Naive thymus-derived CD8-positive, alpha-beta T cell (primary cell): Measurements from ENCODE around the gene BRSK2. TPM values are rescaled to one million over a fixed set of nuclear protein-coding genes. Genes with fewer than 3 reads are reported as not detected.
"Not testable (repeated sequence)": the region's sequence is repeated elsewhere in the genome, so short reads cannot be mapped to it uniquely, and the experiment has no call there.

ENCODE experiments used
- ATAC-seq, 2 donors: fragments of 150-1000 bp; cut with Tn5 transposase in 1 of 2; sonication (Bioruptor Pico), chemical (Tn5 transposase) in 1 of 2; 1 replicate in 1 of 2; 2 replicates in 1 of 2; pipeline ENCODE4 v1.10.0; 2021; ENCODE audit warnings: mild to moderate bottlenecking in 2 of 2, moderate library complexity in 2 of 2
- POLR2A ChIA-PET: fragments of 350-600 bp; sonication (Branson Sonifier 250); formaldehyde crosslinking; loops from one replicate; lab custom pipeline; 2021; ENCODE audit warnings: antibody characterized with exemption; lab: Charles Lee
- DNase-seq, 10 donors: peaks; one replicate each; pipeline versions ENCODE4 v3.0.0 to v3.0.0-alpha.2; 2020 to 2022
- H3K27ac Mint-ChIP-seq, 10 donors: one replicate each; pipeline ENCODE4 v1.8.0; 2020 to 2022; ENCODE audit warnings: mild to moderate bottlenecking in 10 of 10, mixed read lengths in 10 of 10, moderate library complexity in 4 of 10, inconsistent platforms in 1 of 10
- H3K27me3 Mint-ChIP-seq, 5 donors: one replicate each; pipeline ENCODE4 v1.8.0; 2021 to 2022; ENCODE audit warnings: mixed read lengths in 5 of 5
- H3K36me3 Mint-ChIP-seq, 3 donors: one replicate each; pipeline ENCODE4 v1.8.0; 2020 to 2022; ENCODE audit warnings: mixed read lengths in 3 of 3, mild to moderate bottlenecking in 2 of 3, inconsistent platforms in 1 of 3
- H3K4me1 Mint-ChIP-seq, 4 donors: one replicate each; pipeline ENCODE4 v1.8.0; 2021 to 2022; ENCODE audit warnings: mixed read lengths in 4 of 4
- H3K4me3 Mint-ChIP-seq, 10 donors: one replicate each; pipeline ENCODE4 v1.8.0; 2020 to 2022; ENCODE audit warnings: mild to moderate bottlenecking in 10 of 10, mixed read lengths in 10 of 10, moderate library complexity in 6 of 10, inconsistent platforms in 1 of 10
- H3K9me3 Mint-ChIP-seq, 9 donors: one replicate each; pipeline ENCODE4 v1.8.0; 2020 to 2022; ENCODE audit warnings: mixed read lengths in 9 of 9, mild to moderate bottlenecking in 3 of 9, inconsistent platforms in 1 of 9, moderate library complexity in 1 of 9
- polyA plus RNA-seq, 3 donors: library from polyadenylated mRNA; unstranded; fragments of 300-500 nt; fragmentation: Illumina TruSeq; gene quantifications; one replicate each; pipeline ENCODE4 v1.2.3, GENCODE V29; 2021
- total RNA-seq, 8 experiments: library from RNA in 2 of 8; stranded (reverse) in 2 of 8; gene quantifications; one replicate each; pipeline ENCODE4 v1.2.3 and lab custom pipeline; 2021 to 2026

Gene BRSK2
- total and polyA plus RNA-seq, 5 experiments from 2014 or later = 0.42 to 1.3 TPM; not detected in 3

DNA sequence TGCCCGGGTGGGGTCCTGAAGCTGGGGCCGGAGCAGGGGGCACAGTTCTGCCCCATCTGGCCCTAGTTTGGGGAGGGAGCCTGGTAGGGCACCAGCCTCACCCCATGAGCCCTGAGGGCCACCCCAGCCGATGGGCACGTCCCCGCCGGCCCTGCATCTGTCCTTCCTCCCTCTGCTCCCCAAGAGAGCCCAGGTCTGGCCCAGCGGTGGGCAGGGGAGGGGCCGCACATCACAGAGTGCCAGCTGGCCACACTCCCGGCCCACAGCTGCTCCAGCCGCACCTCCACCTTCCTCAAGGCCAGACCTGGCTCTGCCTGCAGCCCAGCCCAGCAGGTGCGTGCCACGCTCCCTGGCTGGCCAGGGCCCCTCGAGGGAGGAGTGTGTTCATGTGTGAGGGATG is 21.6 kb downstream of the BRSK2 start:
- H3K27ac Mint-ChIP-seq = no peak overlapping the region
- POLR2A ChIA-PET = no interaction called here
- peaks cover 0 to 3% (median 0%) of the 10 kb centered on the region in 4 donors for H3K4me1 Mint-ChIP-seq
- no peaks in the 10 kb centered on the region for H3K36me3 Mint-ChIP-seq
- DNase-seq (no peak), ATAC-seq (no peak)
- peaks cover 0 to 2% (median 0%) of the 10 kb centered on the region in 5 donors for H3K27me3 Mint-ChIP-seq
- no peak overlapping the region for H3K4me3 Mint-ChIP-seq
- peaks cover 0 to 8% (median 0%) of the 10 kb centered on the region in 9 donors for H3K9me3 Mint-ChIP-seq

DNA sequence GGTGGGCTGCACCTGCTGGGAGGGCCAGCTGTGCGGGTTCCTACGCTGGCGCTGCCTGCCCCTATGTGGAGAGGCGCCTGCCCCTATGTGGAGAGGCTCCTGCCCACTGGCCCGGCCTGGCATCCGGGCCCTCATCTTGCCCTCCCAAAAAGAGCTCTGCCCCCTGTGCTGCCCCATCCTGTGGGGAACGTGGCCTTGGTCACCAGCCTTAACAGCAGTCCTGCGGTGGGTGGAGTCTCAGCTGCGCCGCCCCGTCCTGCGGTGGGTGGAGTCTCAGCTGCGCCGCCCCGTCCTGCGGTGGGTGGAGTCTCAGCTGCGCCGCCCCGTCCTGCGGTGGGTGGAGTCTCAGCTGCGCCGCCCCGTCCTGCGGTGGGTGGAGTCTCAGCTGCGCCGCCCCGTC is 22.0 kb downstream of the BRSK2 start:
- H3K27me3 Mint-ChIP-seq, H3K4me1 Mint-ChIP-seq, H3K36me3 Mint-ChIP-seq, H3K4me3 Mint-ChIP-seq, POLR2A ChIA-PET, ATAC-seq, H3K27ac Mint-ChIP-seq, DNase-seq: not testable (repeated sequence)
- H3K9me3 Mint-ChIP-seq = peaks cover 0 to 11% (median 0%) of the 10 kb centered on the region in 9 donors

- Mint-ChIP-seq H3K27me3 (peaks cover 0 to 2% (median 0%) of the 10 kb centered on the region in 5 donors), H3K36me3 (peaks cover 0 to 1% (median 0%) of the 10 kb centered on the region in 3 donors), H3K4me3 (no peak overlapping the region), H3K9me3 (peaks cover 0 to 18% (median 0%) of the 10 kb centered on the region in 9 donors), H3K4me1 (peaks cover 0 to 3% (median 0%) of the 10 kb centered on the region in 4 donors), H3K27ac (no peak overlapping the region)
- ATAC-seq = no peak
- DNase-seq = no peak
- POLR2A ChIA-PET = no interaction called here
Measured at GRCh38 chr11:1412377-1413095, 22.8 kb downstream of the BRSK2 start.

DNA sequence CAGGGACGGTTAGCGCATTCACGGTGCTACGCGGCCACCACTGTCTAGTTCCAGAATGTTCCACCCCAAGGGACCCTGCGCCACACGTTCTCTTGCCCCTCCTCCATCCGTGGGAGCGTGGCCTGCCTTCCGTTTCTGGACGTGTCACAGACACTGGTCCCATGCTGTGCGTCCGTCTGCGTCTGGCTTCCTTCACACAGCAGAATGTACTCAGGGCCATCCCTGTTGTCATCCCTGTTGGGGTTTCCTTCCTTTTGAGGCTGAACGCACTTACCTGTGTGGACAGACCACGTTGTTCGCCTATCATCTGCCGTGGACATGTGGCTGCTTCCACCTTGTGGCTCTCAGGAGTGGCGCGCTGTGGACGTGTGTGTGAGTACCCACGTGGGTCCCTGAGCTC is 24.9 kb downstream of the BRSK2 start:
- Mint-ChIP-seq H3K27me3 (no peaks in the 10 kb centered on the region), H3K4me3 (no peak overlapping the region), H3K36me3 (peaks cover 0 to 4% (median 0%) of the 10 kb centered on the region in 3 donors), H3K27ac (no peak overlapping the region), H3K4me1 (no peaks in the 10 kb centered on the region), H3K9me3 (peaks cover 0 to 32% (median 3%) of the 10 kb centered on the region in 9 donors)
- POLR2A ChIA-PET = interaction anchor here (0.6 kb wide), 1 partner anchor 494 kb away, joined by 3 read pairs; no protein-coding TSS in a partner anchor
- ATAC-seq (no peak), DNase-seq (no peak)

DNA sequence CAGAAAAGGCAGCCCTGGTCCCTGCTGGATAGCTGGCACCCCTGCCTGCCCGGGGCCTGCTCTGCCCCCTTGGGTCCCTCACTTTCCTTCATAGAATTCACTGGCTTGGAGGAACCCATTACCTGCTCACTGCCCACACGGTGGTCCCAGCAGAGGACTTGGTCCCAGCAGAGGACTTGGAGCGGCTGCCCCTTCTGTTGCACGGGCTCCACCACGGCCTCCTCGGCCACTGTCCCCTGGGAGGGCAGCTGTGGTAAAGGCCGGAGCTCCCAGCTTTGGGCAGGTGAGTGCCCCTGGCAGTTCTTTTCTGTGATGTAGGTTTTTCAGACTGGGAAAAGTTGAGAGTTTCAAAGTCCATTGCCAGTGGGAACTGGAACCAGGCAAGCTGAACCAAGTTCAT is 25.9 kb downstream of the BRSK2 start:
- ATAC-seq = no peak
- Mint-ChIP-seq H3K4me1 (no peaks in the 10 kb centered on the region), H3K27ac (no peak overlapping the region), H3K27me3 (no peaks in the 10 kb centered on the region), H3K4me3 (no peak overlapping the region), H3K9me3 (peaks cover 0 to 41% (median 3%) of the 10 kb centered on the region in 9 donors), H3K36me3 (peaks cover 0 to 4% (median 0%) of the 10 kb centered on the region in 3 donors)
- DNase-seq = no peak
- POLR2A ChIA-PET = no interaction called here

- H3K4me3 Mint-ChIP-seq, POLR2A ChIA-PET, H3K27ac Mint-ChIP-seq, H3K4me1 Mint-ChIP-seq, ATAC-seq, H3K27me3 Mint-ChIP-seq, H3K36me3 Mint-ChIP-seq, DNase-seq: not testable (repeated sequence)
- peaks cover 0 to 44% (median 3%) of the 10 kb centered on the region in 9 donors for H3K9me3 Mint-ChIP-seq
Measured at GRCh38 chr11:1418192-1418795, 28.6 kb downstream of the BRSK2 start.

GRCh38 chr11:1419811-1420210 is 30.1 kb downstream of the BRSK2 start:
- Mint-ChIP-seq H3K4me1 (no peaks in the 10 kb centered on the region), H3K4me3 (no peak overlapping the region), H3K36me3 (peaks cover 0 to 4% (median 0%) of the 10 kb centered on the region in 3 donors), H3K9me3 (peaks cover 0 to 44% (median 3%) of the 10 kb centered on the region in 9 donors), H3K27me3 (peaks cover 0 to 3% (median 0%) of the 10 kb centered on the region in 5 donors), H3K27ac (no peak overlapping the region)
- DNase-seq (no peak), ATAC-seq (no peak)
- POLR2A ChIA-PET = no interaction called here

- Mint-ChIP-seq H3K4me3 (no peak overlapping the region), H3K27me3 (peaks cover 0 to 4% (median 0%) of the 10 kb centered on the region in 5 donors), H3K4me1 (no peaks in the 10 kb centered on the region), H3K36me3 (peaks cover 0 to 4% (median 0%) of the 10 kb centered on the region in 3 donors), H3K9me3 (peaks cover 0 to 36% (median 3%) of the 10 kb centered on the region in 9 donors), H3K27ac (no peak overlapping the region)
- DNase-seq = no peak
- POLR2A ChIA-PET = no interaction called here
- no peak for ATAC-seq
Measured at GRCh38 chr11:1421291-1421690, 31.6 kb downstream of the BRSK2 start.

DNA sequence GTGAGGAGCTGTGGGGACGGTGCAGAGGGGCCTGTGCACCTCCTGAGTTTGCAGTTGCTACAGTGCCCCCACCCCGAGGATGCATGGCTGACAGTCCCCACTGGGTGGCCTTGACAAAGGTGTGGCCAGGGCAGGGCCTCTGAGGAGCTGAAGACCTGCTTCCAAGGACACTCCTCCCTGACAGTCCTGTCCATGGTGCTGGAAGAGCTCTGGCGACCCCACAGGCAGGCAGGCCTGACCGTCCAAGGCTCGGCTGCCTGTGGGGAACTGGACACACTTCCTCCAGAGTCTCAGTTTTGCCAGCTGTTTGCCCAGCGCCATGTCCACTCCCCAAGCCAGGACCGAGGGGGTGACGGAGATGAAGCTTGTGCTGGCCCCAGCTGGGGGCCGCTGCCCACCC is 32.7 kb downstream of the BRSK2 start:
- no peaks in the 10 kb centered on the region for H3K4me1 Mint-ChIP-seq
- peaks cover 0 to 27% (median 2%) of the 10 kb centered on the region in 9 donors for H3K9me3 Mint-ChIP-seq
- H3K27ac Mint-ChIP-seq = no peak overlapping the region
- DNase-seq = no peak
- POLR2A ChIA-PET = interaction anchor here (1.0 kb wide), 1 partner anchor 13 kb away, joined by 3 read pairs; no protein-coding TSS in a partner anchor
- H3K4me3 Mint-ChIP-seq = no peak overlapping the region
- H3K36me3 Mint-ChIP-seq = peaks cover 0 to 3% (median 0%) of the 10 kb centered on the region in 3 donors
- H3K27me3 Mint-ChIP-seq = peaks cover 0 to 4% (median 0%) of the 10 kb centered on the region in 5 donors
- no peak for ATAC-seq

DNA sequence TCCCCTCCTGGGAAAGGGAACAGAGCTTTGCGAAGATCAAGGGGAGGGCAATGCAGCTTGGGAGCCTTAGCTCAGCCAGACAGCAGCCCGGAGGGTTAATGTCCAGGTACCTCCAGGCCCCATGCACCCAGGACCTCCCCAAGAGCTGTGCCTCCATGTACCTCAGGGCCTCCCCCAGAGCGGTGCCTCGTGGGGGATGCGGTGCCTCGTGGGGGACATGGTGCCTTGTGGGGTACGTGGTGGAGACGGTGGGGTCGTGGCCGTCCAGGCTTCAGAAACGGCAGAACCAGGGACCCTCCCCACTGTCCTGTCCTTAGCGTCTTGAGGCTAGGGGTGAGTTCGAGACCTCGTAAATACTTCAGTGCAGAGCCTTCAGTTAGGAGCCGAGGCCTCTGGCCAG is 33.2 kb downstream of the BRSK2 start:
- H3K36me3 Mint-ChIP-seq = peaks cover 0 to 3% (median 0%) of the 10 kb centered on the region in 3 donors
- H3K4me1 Mint-ChIP-seq = no peaks in the 10 kb centered on the region
- H3K9me3 Mint-ChIP-seq = peaks cover 0 to 26% (median 2%) of the 10 kb centered on the region in 9 donors
- POLR2A ChIA-PET = interaction anchor here (1.0 kb wide), 1 partner anchor 13 kb away, joined by 3 read pairs; no protein-coding TSS in a partner anchor
- H3K27ac Mint-ChIP-seq = no peak overlapping the region
- H3K4me3 Mint-ChIP-seq = no peak overlapping the region
- ATAC-seq = no peak
- H3K27me3 Mint-ChIP-seq = peaks cover 0 to 4% (median 0%) of the 10 kb centered on the region in 5 donors
- DNase-seq = no peak

GRCh38 chr11:1423406-1423805 is 33.7 kb downstream of the BRSK2 start:
- not testable (repeated sequence) for ATAC-seq, H3K27ac Mint-ChIP-seq, DNase-seq, H3K4me1 Mint-ChIP-seq, H3K36me3 Mint-ChIP-seq, H3K4me3 Mint-ChIP-seq, H3K27me3 Mint-ChIP-seq
- H3K9me3 Mint-ChIP-seq = peaks cover 0 to 23% (median 2%) of the 10 kb centered on the region in 9 donors
- POLR2A ChIA-PET = interaction anchor here (1.0 kb wide), 1 partner anchor 12 kb away, joined by 3 read pairs; no protein-coding TSS in a partner anchor

- H3K4me1 Mint-ChIP-seq = no peaks in the 10 kb centered on the region
Measured at GRCh38 chr11:1425006-1425405, 35.3 kb downstream of the BRSK2 start.

DNA sequence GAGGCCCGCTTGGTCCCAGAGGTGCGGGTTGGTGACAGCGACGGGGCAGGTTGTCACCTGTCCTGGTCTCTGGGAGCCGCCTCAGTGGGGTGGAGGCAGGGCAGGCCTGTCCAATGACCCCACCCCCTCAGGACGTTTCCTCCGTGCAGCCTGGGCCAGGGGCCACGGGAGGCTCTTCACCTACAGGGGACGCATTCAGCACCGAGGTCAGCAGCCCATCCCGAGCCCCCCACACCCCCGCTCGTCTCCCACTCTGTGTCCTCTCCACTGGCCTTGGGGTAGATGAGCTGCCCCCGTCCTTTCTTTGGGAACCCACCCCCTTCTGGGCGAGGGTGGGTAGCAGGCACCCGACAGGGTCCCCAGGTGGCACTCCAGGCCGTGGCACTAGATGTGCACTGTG is 35.7 kb downstream of the BRSK2 start:
- no peak for ATAC-seq

More at GRCh38 chr11:1425006-1425405, 35.3 kb downstream of the BRSK2 start:
- ATAC-seq (no peak), DNase-seq (no peak)
- Mint-ChIP-seq H3K9me3 (peaks cover 0 to 10% (median 0%) of the 10 kb centered on the region in 9 donors), H3K36me3 (no peaks in the 10 kb centered on the region), H3K27me3 (peaks cover 0 to 4% (median 0%) of the 10 kb centered on the region in 5 donors), H3K4me3 (no peak overlapping the region), H3K27ac (no peak overlapping the region)
- POLR2A ChIA-PET = no interaction called here

More for the DNA sequence above, 35.7 kb downstream of the BRSK2 start:
- no peak overlapping the region for H3K4me3 Mint-ChIP-seq
- H3K27ac Mint-ChIP-seq = no peak overlapping the region
- H3K27me3 Mint-ChIP-seq = peaks cover 0 to 4% (median 0%) of the 10 kb centered on the region in 5 donors
- POLR2A ChIA-PET = no interaction called here
- no peak for DNase-seq
- H3K36me3 Mint-ChIP-seq = no peaks in the 10 kb centered on the region
- H3K9me3 Mint-ChIP-seq = peaks cover 0 to 5% (median 0%) of the 10 kb centered on the region in 9 donors
- no peaks in the 10 kb centered on the region for H3K4me1 Mint-ChIP-seq
